Natural killer cell treated with Interleukin-12 subunit alpha and Interleukin-12 subunit beta and Interleukin-15 and Interleukin-18, amount 100 ng/mL, for 72 hours (primary cell): Measurements from ENCODE around the gene TENM4. TPM values are rescaled to one million over a fixed set of nuclear protein-coding genes. Genes with fewer than 3 reads are reported as not detected.

Experiments used
- ATAC-seq, 2 donors: fragments of 150-1000 bp; cut with Tn5 transposase in 1 of 2; sonication (Bioruptor Pico), chemical (Tn5 transposase) in 1 of 2; 2 replicates each; pipeline ENCODE4 v1.10.0; 2021
- DNase-seq: peaks from one replicate; pipeline ENCODE4 v3.0.0; 2022; ENCODE audit warnings: low spot score
- H3K27ac Mint-ChIP-seq, 2 donors: 1 replicate in 1 of 2; 2 replicates in 1 of 2; pipeline ENCODE4 v1.8.0; 2022; ENCODE audit warnings: mixed read lengths in 2 of 2, mild to moderate bottlenecking in 1 of 2, moderate library complexity in 1 of 2
- H3K27me3 Mint-ChIP-seq, 2 donors: 1 replicate in 1 of 2; 2 replicates in 1 of 2; pipeline ENCODE4 v1.8.0; 2022; ENCODE audit warnings: mixed read lengths in 2 of 2
- H3K36me3 Mint-ChIP-seq: one replicate; pipeline ENCODE4 v1.8.0; 2022; ENCODE audit warnings: mixed read lengths
- H3K4me1 Mint-ChIP-seq, 2 donors: 1 replicate in 1 of 2; 2 replicates in 1 of 2; pipeline ENCODE4 v1.8.0; 2022; ENCODE audit warnings: low read depth in 2 of 2, mixed read lengths in 2 of 2, mild to moderate bottlenecking in 1 of 2
- H3K4me3 Mint-ChIP-seq: one replicate; pipeline ENCODE4 v1.8.0; 2022; ENCODE audit warnings: mixed read lengths
- H3K9me3 Mint-ChIP-seq: 2 replicates; pipeline ENCODE4 v1.8.0; 2022; ENCODE audit warnings: mixed read lengths
- total RNA-seq, 2 donors: library from RNA; stranded (reverse); gene quantifications; one replicate each; pipeline ENCODE4 v1.2.3, GENCODE V29; 2022

Gene TENM4
- total RNA-seq, 2 donors from 2014 or later, result not detected

- no peaks in the 10 kb centered on the region for H3K36me3 Mint-ChIP-seq
- no peak overlapping the region for H3K4me3 Mint-ChIP-seq
- no peaks in the 10 kb centered on the region for H3K4me1 Mint-ChIP-seq
- H3K27ac Mint-ChIP-seq, result no peak overlapping the region
- H3K9me3 Mint-ChIP-seq, result no peaks in the 10 kb centered on the region
- peaks cover 0 to 3% of the 10 kb centered on the region in 2 donors for H3K27me3 Mint-ChIP-seq
- ATAC-seq, result no peak
- no peak for DNase-seq
These were observed 274.9 kb downstream of the TENM4 start for GRCh38 chr11:79165908-79166307.

- peaks cover 5% of the 10 kb centered on the region for H3K9me3 Mint-ChIP-seq
- H3K36me3 Mint-ChIP-seq, result no peaks in the 10 kb centered on the region
- peaks cover 5 to 9% of the 10 kb centered on the region in 2 donors for H3K27me3 Mint-ChIP-seq
- no peak overlapping the region for H3K27ac Mint-ChIP-seq
- H3K4me1 Mint-ChIP-seq, result no peaks in the 10 kb centered on the region
- ATAC-seq (no peak), DNase-seq (no peak)
- no peak overlapping the region for H3K4me3 Mint-ChIP-seq
These were observed 279.9 kb downstream of the TENM4 start for GRCh38 chr11:79160791-79161403.

- H3K9me3 Mint-ChIP-seq, result peaks cover 5% of the 10 kb centered on the region
- ATAC-seq, result no peak
- no peaks in the 10 kb centered on the region for H3K36me3 Mint-ChIP-seq
- H3K27me3 Mint-ChIP-seq, result peaks cover 5 to 9% of the 10 kb centered on the region in 2 donors
- DNase-seq, result no peak
- no peak overlapping the region for H3K4me3 Mint-ChIP-seq
- no peaks in the 10 kb centered on the region for H3K4me1 Mint-ChIP-seq
- H3K27ac Mint-ChIP-seq, result no peak overlapping the region
These were observed 281.0 kb downstream of the TENM4 start for GRCh38 chr11:79159657-79160450.

GRCh38 chr11:79157738-79158137, 283.1 kb downstream of the TENM4 start:
- Mint-ChIP-seq H3K4me3 (no peak overlapping the region), H3K4me1 (no peaks in the 10 kb centered on the region), H3K9me3 (peaks cover 5% of the 10 kb centered on the region), H3K27ac (no peak overlapping the region), H3K27me3 (peaks cover 5 to 9% of the 10 kb centered on the region in 2 donors), H3K36me3 (no peaks in the 10 kb centered on the region)
- no peak for DNase-seq
- no peak for ATAC-seq

GRCh38 chr11:79156031-79156430, 284.8 kb downstream of the TENM4 start:
- no peaks in the 10 kb centered on the region for H3K36me3 Mint-ChIP-seq
- H3K4me1 Mint-ChIP-seq, result no peaks in the 10 kb centered on the region
- peaks cover 5% of the 10 kb centered on the region for H3K9me3 Mint-ChIP-seq
- H3K27me3 Mint-ChIP-seq, result peaks cover 3 to 9% of the 10 kb centered on the region in 2 donors
- DNase-seq (no peak), ATAC-seq (no peak)
- no peak overlapping the region for H3K27ac Mint-ChIP-seq
- H3K4me3 Mint-ChIP-seq, result no peak overlapping the region

GRCh38 chr11:79155237-79155636, 285.6 kb downstream of the TENM4 start:
- Mint-ChIP-seq H3K27ac (no peak overlapping the region), H3K27me3 (peaks cover 3 to 6% of the 10 kb centered on the region in 2 donors), H3K4me3 (no peak overlapping the region), H3K9me3 (peaks cover 5% of the 10 kb centered on the region), H3K36me3 (no peaks in the 10 kb centered on the region), H3K4me1 (no peaks in the 10 kb centered on the region)
- DNase-seq (no peak), ATAC-seq (no peak)

GRCh38 chr11:79152511-79152910, 288.3 kb downstream of the TENM4 start:
- no peak for ATAC-seq
- no peak for DNase-seq
- Mint-ChIP-seq H3K9me3 (no peaks in the 10 kb centered on the region), H3K27me3 (no peaks in the 10 kb centered on the region), H3K4me3 (no peak overlapping the region), H3K4me1 (no peaks in the 10 kb centered on the region), H3K27ac (no peak overlapping the region), H3K36me3 (no peaks in the 10 kb centered on the region)

GRCh38 chr11:79151396-79151795, 289.4 kb downstream of the TENM4 start:
- H3K4me1 Mint-ChIP-seq, result no peaks in the 10 kb centered on the region
- no peaks in the 10 kb centered on the region for H3K27me3 Mint-ChIP-seq
- DNase-seq, result no peak
- H3K9me3 Mint-ChIP-seq, result no peaks in the 10 kb centered on the region
- no peaks in the 10 kb centered on the region for H3K36me3 Mint-ChIP-seq
- H3K27ac Mint-ChIP-seq, result no peak overlapping the region
- ATAC-seq, result no peak
- no peak overlapping the region for H3K4me3 Mint-ChIP-seq

- Mint-ChIP-seq H3K4me1 (no peaks in the 10 kb centered on the region), H3K4me3 (no peak overlapping the region), H3K9me3 (no peaks in the 10 kb centered on the region), H3K27ac (no peak overlapping the region), H3K36me3 (no peaks in the 10 kb centered on the region), H3K27me3 (no peaks in the 10 kb centered on the region)
- no peak for DNase-seq
- ATAC-seq, result no peak
These were observed 289.9 kb downstream of the TENM4 start for GRCh38 chr11:79150966-79151365.

- H3K27me3 Mint-ChIP-seq, result no peaks in the 10 kb centered on the region
- ATAC-seq (no peak), DNase-seq (no peak)
- no peaks in the 10 kb centered on the region for H3K36me3 Mint-ChIP-seq
- H3K9me3 Mint-ChIP-seq, result no peaks in the 10 kb centered on the region
- H3K4me3 Mint-ChIP-seq, result no peak overlapping the region
- no peak overlapping the region for H3K27ac Mint-ChIP-seq
- no peaks in the 10 kb centered on the region for H3K4me1 Mint-ChIP-seq
These were observed 290.5 kb downstream of the TENM4 start for GRCh38 chr11:79150320-79150719.

GRCh38 chr11:79147731-79148130, 293.1 kb downstream of the TENM4 start:
- Mint-ChIP-seq H3K4me1 (no peaks in the 10 kb centered on the region), H3K27me3 (no peaks in the 10 kb centered on the region), H3K9me3 (peaks cover under 1% of the 10 kb centered on the region), H3K4me3 (no peak overlapping the region), H3K36me3 (no peaks in the 10 kb centered on the region), H3K27ac (no peak overlapping the region)
- DNase-seq (no peak), ATAC-seq (no peak)

GRCh38 chr11:79147011-79147410, 293.8 kb downstream of the TENM4 start:
- Mint-ChIP-seq H3K27me3 (no peaks in the 10 kb centered on the region), H3K27ac (no peak overlapping the region), H3K9me3 (peaks cover 4% of the 10 kb centered on the region), H3K36me3 (no peaks in the 10 kb centered on the region), H3K4me3 (no peak overlapping the region), H3K4me1 (no peaks in the 10 kb centered on the region)
- DNase-seq (no peak), ATAC-seq (no peak)

GRCh38 chr11:79139900-79140299, 300.9 kb downstream of the TENM4 start:
- no peak overlapping the region for H3K4me3 Mint-ChIP-seq
- H3K27ac Mint-ChIP-seq, result no peak overlapping the region
- no peaks in the 10 kb centered on the region for H3K36me3 Mint-ChIP-seq
- H3K9me3 Mint-ChIP-seq, result peaks cover 4% of the 10 kb centered on the region
- no peaks in the 10 kb centered on the region for H3K27me3 Mint-ChIP-seq
- DNase-seq, result no peak
- no peak for ATAC-seq
- H3K4me1 Mint-ChIP-seq, result no peaks in the 10 kb centered on the region

- Mint-ChIP-seq H3K27me3 (no peaks in the 10 kb centered on the region), H3K27ac (no peak overlapping the region), H3K36me3 (no peaks in the 10 kb centered on the region), H3K4me1 (no peaks in the 10 kb centered on the region), H3K9me3 (peaks cover 11% of the 10 kb centered on the region), H3K4me3 (no peak overlapping the region)
- no peak for DNase-seq
- no peak for ATAC-seq
These were observed 311.1 kb downstream of the TENM4 start for GRCh38 chr11:79129702-79130101.
